ENCODE measurements around the gene RNASE9. TPM values are rescaled to one million over a fixed set of nuclear protein-coding genes. Genes with fewer than 3 reads are reported as not detected.

RNASE9 gene
- total and polyA plus RNA-seq, 9 of the 15 experiments (the other 6 are each of a cell fraction or from before 2014, with no cell fraction given), result not detected

DNA sequence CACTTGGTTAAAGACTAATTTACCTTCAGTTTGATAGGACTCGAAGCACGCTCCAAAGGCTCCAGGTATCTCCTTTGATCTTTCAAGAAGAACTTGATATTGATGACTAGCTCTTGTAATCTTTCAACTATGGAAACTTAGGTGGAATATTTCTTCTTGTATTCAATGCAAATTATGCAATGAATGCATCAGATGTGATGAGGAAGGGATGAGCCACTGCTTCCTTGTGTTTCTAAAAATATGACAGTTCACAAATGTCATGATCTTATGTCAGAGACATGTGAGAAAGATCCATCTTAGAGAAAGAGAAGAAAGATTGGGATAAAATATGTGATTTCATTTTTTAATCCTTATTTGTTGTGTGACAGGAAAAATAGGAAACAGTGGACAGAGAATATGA is 9.9 kb downstream of the RNASE9 start (continued):
- no peak for TF ChIP-seq RHOXF2B (CRISPR knock-in tag; conservative IDR thresholded peaks at IDR 0.05)
- TF ChIP-seq, protein P1, sequence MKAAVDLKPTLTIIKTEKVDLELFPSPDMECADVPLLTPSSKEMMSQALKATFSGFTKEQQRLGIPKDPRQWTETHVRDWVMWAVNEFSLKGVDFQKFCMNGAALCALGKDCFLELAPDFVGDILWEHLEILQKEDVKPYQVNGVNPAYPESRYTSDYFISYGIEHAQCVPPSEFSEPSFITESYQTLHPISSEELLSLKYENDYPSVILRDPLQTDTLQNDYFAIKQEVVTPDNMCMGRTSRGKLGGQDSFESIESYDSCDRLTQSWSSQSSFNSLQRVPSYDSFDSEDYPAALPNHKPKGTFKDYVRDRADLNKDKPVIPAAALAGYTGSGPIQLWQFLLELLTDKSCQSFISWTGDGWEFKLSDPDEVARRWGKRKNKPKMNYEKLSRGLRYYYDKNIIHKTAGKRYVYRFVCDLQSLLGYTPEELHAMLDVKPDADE (conservative IDR thresholded peaks at IDR 0.05; ENCODE audit: control insufficient read depth, low read depth, low read length), result no peak
- no peak for TF ChIP-seq OTX1 (CRISPR knock-in tag; IDR thresholded peaks at IDR 0.05)
- no peak for TF ChIP-seq SNRNP70 (optimal IDR thresholded peaks at IDR 0.05; ENCODE audit: low read depth, low read length)
- no peak for TF ChIP-seq ZNF23 (CRISPR knock-in tag; IDR thresholded peaks at IDR 0.05)
- TF ChIP-seq, protein P2, sequence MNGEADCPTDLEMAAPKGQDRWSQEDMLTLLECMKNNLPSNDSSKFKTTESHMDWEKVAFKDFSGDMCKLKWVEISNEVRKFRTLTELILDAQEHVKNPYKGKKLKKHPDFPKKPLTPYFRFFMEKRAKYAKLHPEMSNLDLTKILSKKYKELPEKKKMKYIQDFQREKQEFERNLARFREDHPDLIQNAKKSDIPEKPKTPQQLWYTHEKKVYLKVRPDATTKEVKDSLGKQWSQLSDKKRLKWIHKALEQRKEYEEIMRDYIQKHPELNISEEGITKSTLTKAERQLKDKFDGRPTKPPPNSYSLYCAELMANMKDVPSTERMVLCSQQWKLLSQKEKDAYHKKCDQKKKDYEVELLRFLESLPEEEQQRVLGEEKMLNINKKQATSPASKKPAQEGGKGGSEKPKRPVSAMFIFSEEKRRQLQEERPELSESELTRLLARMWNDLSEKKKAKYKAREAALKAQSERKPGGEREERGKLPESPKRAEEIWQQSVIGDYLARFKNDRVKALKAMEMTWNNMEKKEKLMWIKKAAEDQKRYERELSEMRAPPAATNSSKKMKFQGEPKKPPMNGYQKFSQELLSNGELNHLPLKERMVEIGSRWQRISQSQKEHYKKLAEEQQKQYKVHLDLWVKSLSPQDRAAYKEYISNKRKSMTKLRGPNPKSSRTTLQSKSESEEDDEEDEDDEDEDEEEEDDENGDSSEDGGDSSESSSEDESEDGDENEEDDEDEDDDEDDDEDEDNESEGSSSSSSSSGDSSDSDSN (IDR thresholded peaks at IDR 0.05; ENCODE audit: borderline replicate concordance in 1 of 2, low read depth in 2 of 2, low read length in 2 of 2), result no peak
- no peak for TF ChIP-seq HMGN3 (IDR thresholded peaks at IDR 0.05; ENCODE audit: borderline replicate concordance, extremely low read depth, insufficient read length, low read depth, low read length)
- TF ChIP-seq SIN3B (IDR thresholded peaks at IDR 0.05; ENCODE audit: low read depth), result no peak
- no peak for TF ChIP-seq FOXJ3 (CRISPR knock-in tag; IDR thresholded peaks at IDR 0.05)
